RWPE2 (cell line): ENCODE results near the gene BBS1.

Experiments
- ATAC-seq: fragments of 200-7000 bp; cut with Tn5 transposase; 3 replicates; pipeline ENCODE4 v1.9.1; 2021; ENCODE audit warnings: low read depth
- DNase-seq: peaks from one replicate; pipeline ENCODE4 v3.0.0-alpha.2; 2020; ENCODE audit warnings: low spot score
- H3K27ac ChIP-seq: fragments of 450-650 bp; 2 replicates; pipeline ENCODE4 v1.5.1; 2017; ENCODE audit warnings: mild to moderate bottlenecking; ENCODE audit not compliant: poor library complexity, severe bottlenecking
- H3K27me3 ChIP-seq: fragments of 250-450 bp; sonication (Bioruptor Pico); 2 replicates; pipeline ENCODE4 v1.5.1; 2021; ENCODE audit warnings: mild to moderate bottlenecking, moderate library complexity; ENCODE audit not compliant: insufficient read depth, poor library complexity, severe bottlenecking
- H3K36me3 ChIP-seq: fragments of 250-450 bp; sonication (Bioruptor Pico); 2 replicates; pipeline ENCODE4 v1.5.1; 2020; ENCODE audit warnings: low read depth, mild to moderate bottlenecking, moderate library complexity
- H3K4me1 ChIP-seq: fragments of 250-450 bp; sonication (Bioruptor Pico); 2 replicates; pipeline ENCODE4 v1.5.1; 2021; ENCODE audit warnings: mild to moderate bottlenecking, moderate library complexity; ENCODE audit not compliant: insufficient read depth, poor library complexity, severe bottlenecking
- H3K4me3 ChIP-seq: fragments of 250-450 bp; sonication (Bioruptor Pico); 2 replicates; pipeline ENCODE4 v1.5.1; 2021; ENCODE audit warnings: mild to moderate bottlenecking, moderate library complexity; ENCODE audit not compliant: severe bottlenecking
- H3K9me3 ChIP-seq: fragments of 250-450 bp; sonication (Bioruptor Pico); 2 replicates; pipeline ENCODE4 v1.5.1; 2021; ENCODE audit warnings: mild to moderate bottlenecking, moderate library complexity; ENCODE audit not compliant: severe bottlenecking
- CTCF ChIP-seq: fragments of 450-650 bp; IDR thresholded peaks from one replicate; pipeline ENCODE4 v1.5.1; 2017; ENCODE audit warnings: mild to moderate bottlenecking, moderate library complexity; ENCODE audit not compliant: poor library complexity, severe bottlenecking

BBS1 gene

GRCh38 chr11:66465373-66466224 lies 44.8 kb upstream of the BBS1 start:
- no peak for TF ChIP-seq CTCF
- Histone ChIP-seq H3K27me3 (no peaks in the 10 kb centered on the region), H3K27ac (peak overlapping the region; percentile 23), H3K36me3 (no peaks in the 10 kb centered on the region), H3K4me3 (no peak overlapping the region), H3K9me3 (no peaks in the 10 kb centered on the region), H3K4me1 (no peaks in the 10 kb centered on the region)
- ATAC-seq, result no peak
- no peak for DNase-seq

GRCh38 chr11:66466225-66467033 lies 44.0 kb upstream of the BBS1 start, which contains the start of gene PELI3:
PELI3 (plus strand) TSS chr11:66466905; CDS start chr11:66468129, 1,224 bp downstream.
- Histone ChIP-seq H3K27ac (peak within 1 kb of the TSS; percentile 23), H3K27me3 (no peaks in the 10 kb centered on the region), H3K4me3 (peak within 1 kb of the TSS; percentile 85), H3K4me1 (no peaks in the 10 kb centered on the region), H3K9me3 (no peaks in the 10 kb centered on the region), H3K36me3 (peaks cover 3% of the 10 kb centered on the region; the same call in 1 of the 2 replicates)
- no peak for TF ChIP-seq CTCF
- DNase-seq, result no peak
- peak; percentile 92 for ATAC-seq

- Histone ChIP-seq H3K27me3 (no peaks in the 10 kb centered on the region), H3K4me1 (no peaks in the 10 kb centered on the region), H3K4me3 (peak overlapping the region; percentile 85), H3K36me3 (peaks cover 5% of the 10 kb centered on the region), H3K27ac (peak overlapping the region; percentile 23), H3K9me3 (no peaks in the 10 kb centered on the region)
- DNase-seq (no peak), ATAC-seq (peak; percentile 53)
- peak; percentile 18 for TF ChIP-seq CTCF
Measured at GRCh38 chr11:66467034-66467659, 43.3 kb upstream of the BBS1 start.

GRCh38 chr11:66467756-66468155 lies 42.7 kb upstream of the BBS1 start:
- no peaks in the 10 kb centered on the region for H3K9me3 ChIP-seq
- H3K27ac ChIP-seq, result no peak overlapping the region
- peak overlapping the region; percentile 85 for H3K4me3 ChIP-seq
- no peak for ATAC-seq
- no peaks in the 10 kb centered on the region for H3K4me1 ChIP-seq
- no peaks in the 10 kb centered on the region for H3K27me3 ChIP-seq
- DNase-seq, result no peak
- TF ChIP-seq CTCF, result no peak
- peaks cover 11% of the 10 kb centered on the region for H3K36me3 ChIP-seq
